Endodermal cell (in vitro differentiated cells): Measurements from ENCODE around the gene SQSTM1. TPM values are rescaled to one million over a fixed set of nuclear protein-coding genes. Genes with fewer than 3 reads are reported as not detected.

ENCODE experiments used
- DNase-seq: peaks from one replicate; pipeline ENCODE4 v3.0.0-alpha.2; 2017
- H3K27ac ChIP-seq: 2 replicates; pipeline ENCODE4 v1.5.1; 2013; ENCODE audit warnings: mild to moderate bottlenecking, low read depth, low read length, moderate library complexity
- H3K27me3 ChIP-seq: 2 replicates; pipeline ENCODE4 v1.6.1; 2013; ENCODE audit warnings: mild to moderate bottlenecking, low read length, moderate library complexity; ENCODE audit not compliant: insufficient read depth, control insufficient read depth, poor library complexity, severe bottlenecking
- H3K36me3 ChIP-seq: 2 replicates; pipeline ENCODE4 v1.7.0; 2013; ENCODE audit warnings: mild to moderate bottlenecking, low read length, moderate library complexity; ENCODE audit not compliant: control insufficient read depth, insufficient read depth
- H3K4me1 ChIP-seq: one replicate; pipeline ENCODE4 v1.7.0; 2013; ENCODE audit warnings: low read length; ENCODE audit not compliant: control insufficient read depth, insufficient read depth
- H3K4me3 ChIP-seq: 2 replicates; pipeline ENCODE4 v1.5.1; 2013; ENCODE audit warnings: mild to moderate bottlenecking, low read length, moderate library complexity
- H3K9ac ChIP-seq: 2 replicates; pipeline ENCODE4 v1.6.1; 2013; ENCODE audit warnings: mild to moderate bottlenecking, low read length, moderate library complexity; ENCODE audit not compliant: poor library complexity, severe bottlenecking; ENCODE audit errors: extremely low read depth
- H3K9me3 ChIP-seq: 2 replicates; pipeline ENCODE4 v1.6.1; 2013; ENCODE audit warnings: mild to moderate bottlenecking, low read length, moderate library complexity; ENCODE audit not compliant: control insufficient read depth
- H3K27ac Mint-ChIP-seq: 2 replicates; pipeline ENCODE4 v1.8.0; 2020; ENCODE audit warnings: mixed read lengths
- H3K27me3 Mint-ChIP-seq: 2 replicates; pipeline ENCODE4 v1.8.0; 2021; ENCODE audit warnings: mild to moderate bottlenecking, mixed read lengths; ENCODE audit not compliant: insufficient read depth
- H3K36me3 Mint-ChIP-seq: 2 replicates; pipeline ENCODE4 v1.8.0; 2020; ENCODE audit warnings: low read depth, mixed read lengths
- H3K4me1 Mint-ChIP-seq: 2 replicates; pipeline ENCODE4 v1.8.0; 2020; ENCODE audit warnings: mixed read lengths
- H3K4me3 Mint-ChIP-seq: 2 replicates; pipeline ENCODE4 v1.8.0; 2020; ENCODE audit warnings: mild to moderate bottlenecking, moderate library complexity, mixed read lengths
- H3K9me3 Mint-ChIP-seq: 2 replicates; pipeline ENCODE4 v1.8.0; 2020; ENCODE audit warnings: mild to moderate bottlenecking, mixed read lengths
- WGBS, 2 experiments: methylation state at CpG; one replicate each; pipeline versions ENCODE4 v1.1.5 to v1.1.7; 2013; ENCODE audit warnings: missing lambda C conversion rate in 2 of 2, mixed read lengths in 1 of 2; ENCODE audit not compliant: insufficient coverage in 1 of 2, insufficient read length in 1 of 2; 5-methylcytosine and 5-hydroxymethylcytosine counted together
- total RNA-seq, 2 donors: library from RNA; stranded (reverse); fragmentation: NEBNext Ultra II Directional in 1 of 2; extraction: Animal tissue kit (Norgen Biotek cat#: 25700) in 1 of 2; gene quantifications; 2 replicates in 1 of 2; 3 replicates in 1 of 2; pipeline ENCODE4 v1.2.1, GENCODE V29; 2021
- TF ChIP-seq, protein P1 (sequence below): fragments of 200-600 bp; sonication (generic); conservative IDR thresholded peaks from 2 replicates; pipeline ENCODE4 v1.5.0; 2021; ENCODE audit warnings: antibody characterized with exemption, mild to moderate bottlenecking

Gene SQSTM1
- total RNA-seq, 2 donors from 2014 or later: 134 to 172 TPM

DNA sequence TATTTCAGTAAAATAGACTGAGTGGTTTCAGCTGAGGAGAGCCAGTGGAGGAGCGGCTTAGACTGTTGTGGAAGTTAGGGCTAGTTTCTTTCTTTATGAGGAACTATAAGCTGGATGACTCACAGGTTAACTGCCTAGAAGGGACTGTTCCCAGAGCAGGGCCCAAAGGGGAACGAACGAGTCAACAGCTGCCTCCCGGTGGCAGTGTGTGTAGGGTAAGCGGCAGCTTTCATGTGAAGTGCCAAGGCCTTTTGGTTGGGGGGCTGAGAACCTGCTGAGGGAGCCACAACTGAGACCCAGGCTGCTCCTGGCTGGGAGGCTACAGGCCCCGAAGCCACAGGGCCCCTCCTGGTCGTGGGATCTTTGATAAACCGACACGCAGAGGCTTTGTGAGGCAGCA is 7.0 kb downstream of the SQSTM1 start:
- H3K27me3 Mint-ChIP-seq: no peaks in the 10 kb centered on the region
- H3K4me1 ChIP-seq: peaks cover 2% of the 10 kb centered on the region
- WGBS, 2 experiments: 89 to 93% methylated on average over 9 of the region's 9 CpGs
- peak overlapping the region; percentile 17 for H3K27ac Mint-ChIP-seq
- H3K9me3 Mint-ChIP-seq: no peaks in the 10 kb centered on the region
- no peak overlapping the region for H3K4me3 ChIP-seq
- H3K4me1 Mint-ChIP-seq: peaks cover 9% of the 10 kb centered on the region
- no peak overlapping the region for H3K27ac ChIP-seq
- TF ChIP-seq, protein P1, sequence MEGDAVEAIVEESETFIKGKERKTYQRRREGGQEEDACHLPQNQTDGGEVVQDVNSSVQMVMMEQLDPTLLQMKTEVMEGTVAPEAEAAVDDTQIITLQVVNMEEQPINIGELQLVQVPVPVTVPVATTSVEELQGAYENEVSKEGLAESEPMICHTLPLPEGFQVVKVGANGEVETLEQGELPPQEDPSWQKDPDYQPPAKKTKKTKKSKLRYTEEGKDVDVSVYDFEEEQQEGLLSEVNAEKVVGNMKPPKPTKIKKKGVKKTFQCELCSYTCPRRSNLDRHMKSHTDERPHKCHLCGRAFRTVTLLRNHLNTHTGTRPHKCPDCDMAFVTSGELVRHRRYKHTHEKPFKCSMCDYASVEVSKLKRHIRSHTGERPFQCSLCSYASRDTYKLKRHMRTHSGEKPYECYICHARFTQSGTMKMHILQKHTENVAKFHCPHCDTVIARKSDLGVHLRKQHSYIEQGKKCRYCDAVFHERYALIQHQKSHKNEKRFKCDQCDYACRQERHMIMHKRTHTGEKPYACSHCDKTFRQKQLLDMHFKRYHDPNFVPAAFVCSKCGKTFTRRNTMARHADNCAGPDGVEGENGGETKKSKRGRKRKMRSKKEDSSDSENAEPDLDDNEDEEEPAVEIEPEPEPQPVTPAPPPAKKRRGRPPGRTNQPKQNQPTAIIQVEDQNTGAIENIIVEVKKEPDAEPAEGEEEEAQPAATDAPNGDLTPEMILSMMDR: no peak
- H3K4me3 Mint-ChIP-seq: no peak overlapping the region
- H3K9me3 ChIP-seq: no peaks in the 10 kb centered on the region
- H3K36me3 Mint-ChIP-seq: peaks cover 94% of the 10 kb centered on the region
- peak; percentile 59 for DNase-seq
- no peak overlapping the region for H3K9ac ChIP-seq
- no peaks in the 10 kb centered on the region for H3K27me3 ChIP-seq
- peaks cover 80% of the 10 kb centered on the region for H3K36me3 ChIP-seq

DNA sequence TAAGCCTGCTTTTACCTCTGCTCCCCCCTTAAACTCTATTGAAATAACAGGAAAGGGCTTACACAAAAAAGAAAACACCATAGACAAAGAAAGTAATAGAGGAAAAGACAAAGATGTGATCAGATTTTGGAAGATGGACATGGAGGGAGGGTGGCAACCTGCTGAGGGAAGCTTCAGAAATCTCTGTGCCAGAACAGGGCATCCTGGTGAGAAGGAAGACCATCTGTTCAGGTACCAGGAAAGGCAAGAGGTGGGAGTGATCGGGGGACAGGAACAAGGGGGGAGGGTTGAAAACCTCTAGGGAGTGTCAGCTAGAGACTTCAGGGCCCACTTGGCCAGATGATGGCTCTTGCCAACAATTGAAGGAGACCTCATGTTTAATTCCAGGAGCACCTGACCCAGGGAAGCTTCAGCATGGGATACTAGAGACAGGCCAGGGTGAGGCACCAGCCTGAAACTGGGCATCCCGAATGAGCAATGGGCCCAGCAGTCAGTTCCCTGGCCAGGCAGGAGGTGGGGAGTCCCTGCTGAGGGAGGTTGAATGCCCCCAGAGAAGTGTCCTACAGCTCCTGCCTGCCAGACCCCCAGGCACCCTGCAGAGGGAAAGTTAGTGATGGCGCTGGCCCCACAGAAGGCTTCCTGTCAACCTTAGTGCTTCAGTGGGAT is 8.2 kb downstream of the SQSTM1 start:
- TF ChIP-seq, protein P1: no peak
- Histone ChIP-seq H3K9ac (no peak overlapping the region), H3K4me3 (no peak overlapping the region), H3K27ac (no peak overlapping the region), H3K36me3 (peaks cover 88% of the 10 kb centered on the region), H3K27me3 (no peaks in the 10 kb centered on the region), H3K9me3 (no peaks in the 10 kb centered on the region), H3K4me1 (peaks cover 2% of the 10 kb centered on the region)
- WGBS, 2 experiments: 90 to 95% methylated on average over 2 to 3 of the region's 3 CpGs
- H3K4me3 Mint-ChIP-seq: no peak overlapping the region
- no peak overlapping the region for H3K27ac Mint-ChIP-seq
- peaks cover 6% of the 10 kb centered on the region for H3K9me3 Mint-ChIP-seq
- DNase-seq: peak; percentile 42
- peaks cover 96% of the 10 kb centered on the region for H3K36me3 Mint-ChIP-seq
- no peaks in the 10 kb centered on the region for H3K27me3 Mint-ChIP-seq
- H3K4me1 Mint-ChIP-seq: peaks cover 5% of the 10 kb centered on the region

DNA sequence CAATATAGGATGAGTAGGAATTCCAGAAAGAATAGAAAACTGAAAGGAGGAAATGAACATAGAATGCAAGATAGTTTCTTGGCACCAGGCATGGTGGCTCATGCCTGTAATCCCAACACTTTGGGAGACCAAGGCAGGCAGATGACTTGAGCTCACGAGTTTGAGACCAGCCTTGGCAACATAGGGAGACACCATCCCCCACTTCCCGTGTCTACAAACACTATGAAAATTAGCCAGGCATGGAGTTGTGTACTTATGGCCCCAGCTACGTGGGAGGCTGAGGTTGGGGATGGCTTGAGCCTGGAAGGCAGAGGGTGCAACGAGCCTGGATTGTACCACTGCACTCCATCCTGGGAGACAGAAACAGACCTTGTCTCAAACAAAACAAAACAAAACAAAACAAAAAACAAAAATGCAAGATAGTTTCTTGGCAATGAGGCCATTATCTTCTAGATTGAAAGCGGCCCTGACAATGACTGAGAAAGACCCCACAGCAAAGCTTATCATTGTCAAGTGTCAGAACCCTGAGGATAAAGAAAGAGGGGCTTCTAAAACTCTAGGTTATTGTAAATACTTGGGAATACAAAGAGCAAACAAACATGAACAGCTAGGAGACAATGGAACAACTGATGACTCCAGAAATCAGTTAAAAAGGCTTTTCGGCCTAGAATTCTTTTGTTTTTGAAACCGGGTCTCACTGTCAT is 9.2 kb downstream of the SQSTM1 start:
- Histone ChIP-seq H3K27me3 (no peaks in the 10 kb centered on the region), H3K4me1 (peaks cover 2% of the 10 kb centered on the region), H3K4me3 (no peak overlapping the region), H3K9ac (no peak overlapping the region), H3K9me3 (no peaks in the 10 kb centered on the region), H3K27ac (no peak overlapping the region), H3K36me3 (peaks cover 79% of the 10 kb centered on the region)
- DNase-seq: no peak
- H3K9me3 Mint-ChIP-seq: peaks cover 7% of the 10 kb centered on the region
- 88 to 91% methylated on average over 7 of the region's 7 CpGs for WGBS, 2 experiments
- peaks cover 90% of the 10 kb centered on the region for H3K36me3 Mint-ChIP-seq
- peaks cover 5% of the 10 kb centered on the region for H3K4me1 Mint-ChIP-seq
- H3K4me3 Mint-ChIP-seq: no peak overlapping the region
- no peak overlapping the region for H3K27ac Mint-ChIP-seq
- TF ChIP-seq, protein P1: no peak
- no peaks in the 10 kb centered on the region for H3K27me3 Mint-ChIP-seq
